ENCODE measurements around the gene RAB11FIP3. TPM values are rescaled to one million over a fixed set of nuclear protein-coding genes. Genes with fewer than 3 reads are reported as not detected.

Gene RAB11FIP3
- polyA plus RNA-seq, 1 of the 3 experiments (the other 2 are of a cell fraction): 24.8 TPM

DNA sequence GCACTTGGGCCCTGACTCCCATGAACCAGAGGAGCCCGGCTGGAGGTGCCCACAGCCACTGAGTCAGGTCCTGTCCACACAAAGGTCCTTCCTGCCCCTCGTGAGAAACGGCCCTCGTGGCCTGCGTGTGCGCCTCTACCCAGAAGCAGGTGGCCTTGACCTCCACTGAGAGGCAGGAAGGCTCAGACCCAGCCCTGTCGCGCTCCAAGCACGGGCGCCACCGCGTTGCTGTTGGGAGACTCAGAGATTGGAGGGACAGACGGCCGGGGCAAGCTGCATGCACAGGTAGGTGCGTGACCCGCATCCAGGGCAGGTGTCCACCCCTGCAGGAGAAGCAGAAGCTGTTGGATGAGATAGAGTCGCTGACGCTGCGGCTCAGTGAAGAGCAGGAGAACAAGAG lies 94.0 kb downstream of the RAB11FIP3 start:
- H2AFZ ChIP-seq (ENCODE audit: low read depth): no peak overlapping the region
- ChIA-PET POLR2A (interaction anchor here (1.1 kb wide), 1 partner anchor 22 kb away, joined by 4 read pairs; no protein-coding TSS in a partner anchor), CTCF (interaction anchor here (0.9 kb wide), 1 partner anchor 66 kb away, joined by 3 read pairs; no protein-coding TSS in a partner anchor)
- H3K4me1 ChIP-seq (ENCODE audit: control insufficient read depth in 1 of 2, insufficient read depth in 2 of 2, low read depth in 1 of 2, low read length in 1 of 2): no peaks in the 10 kb centered on the region; a peak in 1 of 4 replicates
- 93% methylated on average over 14 of the region's 19 CpGs for WGBS (ENCODE audit: low lambda C conversion rate)
- peaks cover 3% of the 10 kb centered on the region; the same call in 1 of the 2 replicates for H3K79me2 ChIP-seq (ENCODE audit: insufficient read depth)
- no peaks in the 10 kb centered on the region for H3F3A ChIP-seq (replicated peaks; ENCODE audit: insufficient read depth)
- H3K4me2 ChIP-seq: no peak overlapping the region
- H3K27ac ChIP-seq (ENCODE audit: low read depth in 2 of 2, low read length in 1 of 2): no peak overlapping the region
- peaks cover 0 to 34% of the 10 kb centered on the region in 2 experiments for H3K36me3 ChIP-seq (replicated peaks in 1 of 2; ENCODE audit: control insufficient read depth in 1 of 2, insufficient read depth in 2 of 2, low read length in 1 of 2)
- H3K9me3 ChIP-seq: no peaks in the 10 kb centered on the region
- H3K27me3 ChIP-seq (ENCODE audit: insufficient read depth): no peaks in the 10 kb centered on the region
- peaks cover 1% of the 10 kb centered on the region; the same call in 1 of the 2 replicates for H4K20me1 ChIP-seq (ENCODE audit: insufficient read depth)
- no peaks in the 10 kb centered on the region for H3K9me2 ChIP-seq
- no peak overlapping the region for H3K9ac ChIP-seq
- no peak for DNase-seq
- TF ChIP-seq RXRA (IDR thresholded peaks at IDR 0.05; ENCODE audit: borderline replicate concordance, low read depth) (no peak), CHD2 (IDR thresholded peaks at IDR 0.05; ENCODE audit: low read length, partially characterized antibody) (no peak), GATA2 (CRISPR knock-in tag; IDR thresholded peaks at IDR 0.05) (no peak), YY1 (IDR thresholded peaks at IDR 0.05; ENCODE audit: low read depth) (no peak), RCOR1 (IDR thresholded peaks at IDR 0.05; ENCODE audit: low read length) (no peak), POLR2AphosphoS5 (IDR thresholded peaks at IDR 0.05; ENCODE audit: low read depth, low read length) (no peak), GABPA (IDR thresholded peaks at IDR 0.05; ENCODE audit: low read depth) (no peak), FOXM1 (IDR thresholded peaks at IDR 0.05; ENCODE audit: low read depth) (no peak), MEF2A (IDR thresholded peaks at IDR 0.05; ENCODE audit: borderline replicate concordance, low read depth) (no peak), NRF1 (IDR thresholded peaks at IDR 0.05; ENCODE audit: low read depth, low read length) (no peak), ELF1 (IDR thresholded peaks at IDR 0.05) (no peak)
- TF ChIP-seq, protein P1, sequence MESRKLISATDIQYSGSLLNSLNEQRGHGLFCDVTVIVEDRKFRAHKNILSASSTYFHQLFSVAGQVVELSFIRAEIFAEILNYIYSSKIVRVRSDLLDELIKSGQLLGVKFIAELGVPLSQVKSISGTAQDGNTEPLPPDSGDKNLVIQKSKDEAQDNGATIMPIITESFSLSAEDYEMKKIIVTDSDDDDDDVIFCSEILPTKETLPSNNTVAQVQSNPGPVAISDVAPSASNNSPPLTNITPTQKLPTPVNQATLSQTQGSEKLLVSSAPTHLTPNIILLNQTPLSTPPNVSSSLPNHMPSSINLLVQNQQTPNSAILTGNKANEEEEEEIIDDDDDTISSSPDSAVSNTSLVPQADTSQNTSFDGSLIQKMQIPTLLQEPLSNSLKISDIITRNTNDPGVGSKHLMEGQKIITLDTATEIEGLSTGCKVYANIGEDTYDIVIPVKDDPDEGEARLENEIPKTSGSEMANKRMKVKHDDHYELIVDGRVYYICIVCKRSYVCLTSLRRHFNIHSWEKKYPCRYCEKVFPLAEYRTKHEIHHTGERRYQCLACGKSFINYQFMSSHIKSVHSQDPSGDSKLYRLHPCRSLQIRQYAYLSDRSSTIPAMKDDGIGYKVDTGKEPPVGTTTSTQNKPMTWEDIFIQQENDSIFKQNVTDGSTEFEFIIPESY (IDR thresholded peaks at IDR 0.05; ENCODE audit: borderline replicate concordance, low read depth): no peak
- TF ChIP-seq, protein P2, sequence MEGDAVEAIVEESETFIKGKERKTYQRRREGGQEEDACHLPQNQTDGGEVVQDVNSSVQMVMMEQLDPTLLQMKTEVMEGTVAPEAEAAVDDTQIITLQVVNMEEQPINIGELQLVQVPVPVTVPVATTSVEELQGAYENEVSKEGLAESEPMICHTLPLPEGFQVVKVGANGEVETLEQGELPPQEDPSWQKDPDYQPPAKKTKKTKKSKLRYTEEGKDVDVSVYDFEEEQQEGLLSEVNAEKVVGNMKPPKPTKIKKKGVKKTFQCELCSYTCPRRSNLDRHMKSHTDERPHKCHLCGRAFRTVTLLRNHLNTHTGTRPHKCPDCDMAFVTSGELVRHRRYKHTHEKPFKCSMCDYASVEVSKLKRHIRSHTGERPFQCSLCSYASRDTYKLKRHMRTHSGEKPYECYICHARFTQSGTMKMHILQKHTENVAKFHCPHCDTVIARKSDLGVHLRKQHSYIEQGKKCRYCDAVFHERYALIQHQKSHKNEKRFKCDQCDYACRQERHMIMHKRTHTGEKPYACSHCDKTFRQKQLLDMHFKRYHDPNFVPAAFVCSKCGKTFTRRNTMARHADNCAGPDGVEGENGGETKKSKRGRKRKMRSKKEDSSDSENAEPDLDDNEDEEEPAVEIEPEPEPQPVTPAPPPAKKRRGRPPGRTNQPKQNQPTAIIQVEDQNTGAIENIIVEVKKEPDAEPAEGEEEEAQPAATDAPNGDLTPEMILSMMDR (IDR thresholded peaks at IDR 0.05): no peak
- H3K4me3 ChIP-seq (ENCODE audit: low read depth in 2 of 2, low read length in 1 of 2): no peak overlapping the region
